Karpas-422 (cell line): ENCODE results near the gene CACNA1C. TPM values are rescaled to one million over a fixed set of nuclear protein-coding genes. Genes with fewer than 3 reads are reported as not detected.

Source experiments
- DNase-seq: peaks from one replicate; pipeline ENCODE4 v3.0.0-alpha.2; 2015
- H2AFZ ChIP-seq: fragments of 200-600 bp; sonication (generic); 2 replicates; pipeline ENCODE4 v1.6.1; 2014; ENCODE audit warnings: antibody characterized with exemption, low read length, mixed read lengths
- H3K27ac ChIP-seq: fragments of 200-600 bp; sonication (generic); 2 replicates; pipeline ENCODE4 v1.5.1; 2014; ENCODE audit warnings: mild to moderate bottlenecking, low read length, moderate library complexity
- H3K27me3 ChIP-seq: fragments of 200-600 bp; sonication (generic); 2 replicates; pipeline ENCODE4 v1.6.1; 2014; ENCODE audit warnings: low read length, mixed read lengths
- H3K36me3 ChIP-seq: fragments of 200-600 bp; sonication (generic); 2 replicates; pipeline ENCODE4 v1.6.1; 2014; ENCODE audit warnings: low read length, mixed read lengths; ENCODE audit not compliant: insufficient read depth
- H3K4me1 ChIP-seq: fragments of 200-600 bp; sonication (generic); 2 replicates; pipeline ENCODE4 v1.6.1; 2014; ENCODE audit warnings: mild to moderate bottlenecking, low read length, mixed read lengths
- H3K4me2 ChIP-seq: fragments of 200-600 bp; sonication (generic); 2 replicates; pipeline ENCODE4 v1.6.1; 2014; ENCODE audit warnings: low read length, low read depth, mild to moderate bottlenecking; ENCODE audit not compliant: poor library complexity, severe bottlenecking
- H3K4me3 ChIP-seq: fragments of 200-600 bp; sonication (generic); 2 replicates; pipeline ENCODE4 v1.5.1; 2014; ENCODE audit warnings: mild to moderate bottlenecking, antibody characterized with exemption, low read length, mixed read lengths
- H3K79me2 ChIP-seq: fragments of 200-600 bp; sonication (generic); 2 replicates; pipeline ENCODE4 v1.6.1; 2014; ENCODE audit warnings: mild to moderate bottlenecking, low read length, mixed read lengths
- H3K9ac ChIP-seq: fragments of 200-600 bp; sonication (generic); 2 replicates; pipeline ENCODE4 v1.6.0; 2014; ENCODE audit warnings: low read length
- H3K9me2 ChIP-seq: fragments of 200-600 bp; sonication (generic), shearing (Covaris generic); replicated peaks from 2 replicates; pipeline ENCODE4 v1.6.0; 2014; ENCODE audit warnings: mild to moderate bottlenecking, low read length, moderate library complexity; ENCODE audit not compliant: insufficient read depth
- H3K9me3 ChIP-seq: fragments of 300-700, 200-600 bp; sonication (generic); 2 replicates; pipeline ENCODE4 v1.6.1; 2014; ENCODE audit warnings: low read length, mixed read lengths
- H4K20me1 ChIP-seq: fragments of 200-600 bp; sonication (generic); 2 replicates; pipeline ENCODE4 v1.6.1; 2014; ENCODE audit warnings: mild to moderate bottlenecking, antibody characterized with exemption, low read length, low read depth; ENCODE audit not compliant: insufficient read depth
- total RNA-seq: library from RNA; depleted of rRNA; stranded (reverse); fragments of >200 nt; shearing (Covaris generic); gene quantifications from 2 replicates; pipeline ENCODE4 v1.2.3, GENCODE V29; 2014; ENCODE audit warnings: low replicate concordance

CACNA1C gene
- total RNA-seq, 1 experiment from 2014 or later: 0.11 TPM

GRCh38 chr12:2341051-2341751 is 288.4 kb downstream of the CACNA1C start:
- Histone ChIP-seq H2AFZ (no peak overlapping the region), H3K27me3 (no peaks in the 10 kb centered on the region), H3K4me3 (no peak overlapping the region), H3K4me1 (no peaks in the 10 kb centered on the region), H3K4me2 (no peak overlapping the region), H3K9ac (no peak overlapping the region), H3K9me2 (no peaks in the 10 kb centered on the region), H3K9me3 (no peaks in the 10 kb centered on the region), H4K20me1 (no peaks in the 10 kb centered on the region), H3K36me3 (no peaks in the 10 kb centered on the region), H3K27ac (no peak overlapping the region), H3K79me2 (no peaks in the 10 kb centered on the region)
- DNase-seq: no peak

DNA sequence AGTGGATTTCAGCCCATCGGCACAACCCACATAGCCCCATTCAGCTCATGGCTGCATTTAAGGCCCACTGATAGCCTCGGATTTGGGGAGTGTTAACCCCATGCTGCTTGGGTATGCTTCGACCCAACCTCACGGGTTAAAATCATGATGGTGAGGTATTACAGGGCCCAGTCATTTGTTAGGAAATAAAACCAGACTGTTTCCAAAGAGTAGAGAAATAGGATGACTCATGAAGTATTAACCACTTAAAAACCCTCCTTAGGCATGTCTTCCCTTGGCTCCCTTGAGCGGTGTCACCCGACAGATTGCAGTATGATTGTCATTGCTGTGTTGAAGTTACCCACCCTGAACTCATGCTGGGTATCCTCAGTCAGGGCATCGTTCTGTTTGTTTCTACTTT is 289.1 kb downstream of the CACNA1C start:
- H3K9me3 ChIP-seq: no peaks in the 10 kb centered on the region

DNA sequence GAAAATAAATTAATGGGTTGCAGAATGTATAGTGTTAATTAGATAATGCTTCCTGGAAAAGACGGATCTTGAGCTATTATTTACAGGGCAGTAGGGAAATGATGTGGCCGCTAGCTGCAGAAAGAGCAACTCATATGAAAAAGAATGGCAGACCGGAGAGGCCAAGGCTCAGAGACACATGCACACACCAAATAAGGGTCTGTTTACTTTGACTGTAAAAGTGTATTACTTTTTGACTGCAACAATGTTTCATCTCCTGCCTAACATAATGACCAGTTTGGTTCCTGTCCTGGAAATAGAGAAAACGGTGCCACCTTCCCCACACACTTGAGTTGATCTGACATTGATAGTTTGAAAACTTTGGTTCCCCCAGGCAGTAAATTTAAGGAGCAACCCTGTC is 290.9 kb downstream of the CACNA1C start:
- DNase-seq: no peak
- H3K36me3 ChIP-seq: no peaks in the 10 kb centered on the region
- no peaks in the 10 kb centered on the region for H3K9me2 ChIP-seq
- H3K4me1 ChIP-seq: no peaks in the 10 kb centered on the region
- H2AFZ ChIP-seq: no peak overlapping the region
- H3K27me3 ChIP-seq: no peaks in the 10 kb centered on the region
- H3K4me3 ChIP-seq: no peak overlapping the region
- H4K20me1 ChIP-seq: no peaks in the 10 kb centered on the region
- no peak overlapping the region for H3K9ac ChIP-seq
- H3K27ac ChIP-seq: no peak overlapping the region
- no peaks in the 10 kb centered on the region for H3K79me2 ChIP-seq
- H3K4me2 ChIP-seq: no peak overlapping the region
- no peaks in the 10 kb centered on the region for H3K9me3 ChIP-seq

More for the DNA sequence above, 289.1 kb downstream of the CACNA1C start:
- H2AFZ ChIP-seq: no peak overlapping the region
- no peak overlapping the region for H3K4me2 ChIP-seq
- no peaks in the 10 kb centered on the region for H3K36me3 ChIP-seq
- no peaks in the 10 kb centered on the region for H3K4me1 ChIP-seq
- DNase-seq: no peak
- no peak overlapping the region for H3K27ac ChIP-seq
- no peaks in the 10 kb centered on the region for H3K79me2 ChIP-seq
- no peak overlapping the region for H3K4me3 ChIP-seq
- H3K9me2 ChIP-seq: no peaks in the 10 kb centered on the region
- H3K27me3 ChIP-seq: no peaks in the 10 kb centered on the region
- no peaks in the 10 kb centered on the region for H4K20me1 ChIP-seq
- no peak overlapping the region for H3K9ac ChIP-seq

DNA sequence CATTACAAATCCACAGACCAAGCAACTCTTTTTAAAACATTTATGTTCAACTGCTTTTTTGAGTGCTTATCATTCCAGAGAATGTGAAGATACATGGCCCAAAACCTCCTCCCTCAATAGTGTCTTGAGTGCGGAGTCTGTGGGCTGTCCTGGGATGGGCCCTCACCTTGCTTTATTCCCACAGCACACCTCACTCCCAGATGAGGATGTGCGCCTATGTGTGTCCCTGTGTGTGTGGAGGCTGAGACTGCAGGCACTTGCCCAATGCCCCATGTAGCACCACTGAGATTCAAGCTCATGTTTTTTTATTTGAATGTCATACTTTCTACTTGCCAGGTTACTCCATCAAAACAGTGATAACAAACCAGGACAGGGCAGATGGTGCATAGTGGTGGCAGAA is 291.7 kb downstream of the CACNA1C start:
- Histone ChIP-seq H3K27me3 (no peaks in the 10 kb centered on the region), H3K4me1 (no peaks in the 10 kb centered on the region), H3K9ac (no peak overlapping the region), H3K4me3 (no peak overlapping the region), H3K9me2 (no peaks in the 10 kb centered on the region), H3K9me3 (no peaks in the 10 kb centered on the region), H3K27ac (no peak overlapping the region), H3K4me2 (no peak overlapping the region), H2AFZ (no peak overlapping the region), H3K79me2 (no peaks in the 10 kb centered on the region), H3K36me3 (no peaks in the 10 kb centered on the region), H4K20me1 (no peaks in the 10 kb centered on the region)
- DNase-seq: no peak

GRCh38 chr12:2344885-2345284 is 292.1 kb downstream of the CACNA1C start:
- no peaks in the 10 kb centered on the region for H4K20me1 ChIP-seq
- H3K79me2 ChIP-seq: no peaks in the 10 kb centered on the region
- H3K4me3 ChIP-seq: no peak overlapping the region
- no peak overlapping the region for H3K27ac ChIP-seq
- no peak overlapping the region for H2AFZ ChIP-seq
- H3K9me2 ChIP-seq: no peaks in the 10 kb centered on the region
- H3K36me3 ChIP-seq: no peaks in the 10 kb centered on the region
- DNase-seq: no peak
- H3K9me3 ChIP-seq: no peaks in the 10 kb centered on the region
- H3K4me1 ChIP-seq: no peaks in the 10 kb centered on the region
- H3K4me2 ChIP-seq: no peak overlapping the region
- H3K27me3 ChIP-seq: no peaks in the 10 kb centered on the region
- H3K9ac ChIP-seq: no peak overlapping the region

- Histone ChIP-seq H3K9ac (no peak overlapping the region), H3K27ac (no peak overlapping the region), H3K4me2 (no peak overlapping the region), H3K4me1 (no peaks in the 10 kb centered on the region), H3K4me3 (no peak overlapping the region), H3K27me3 (no peaks in the 10 kb centered on the region), H3K36me3 (no peaks in the 10 kb centered on the region), H4K20me1 (no peaks in the 10 kb centered on the region), H3K79me2 (no peaks in the 10 kb centered on the region), H3K9me3 (no peaks in the 10 kb centered on the region), H3K9me2 (no peaks in the 10 kb centered on the region), H2AFZ (no peak overlapping the region)
- DNase-seq: no peak
These were observed 293.1 kb downstream of the CACNA1C start for GRCh38 chr12:2345902-2346301.

- no peaks in the 10 kb centered on the region for H3K9me3 ChIP-seq
- H3K4me2 ChIP-seq: no peak overlapping the region
- H4K20me1 ChIP-seq: no peaks in the 10 kb centered on the region
- no peak for DNase-seq
- H2AFZ ChIP-seq: no peak overlapping the region
- no peaks in the 10 kb centered on the region for H3K4me1 ChIP-seq
- H3K9me2 ChIP-seq: no peaks in the 10 kb centered on the region
- no peak overlapping the region for H3K9ac ChIP-seq
- no peaks in the 10 kb centered on the region for H3K79me2 ChIP-seq
- H3K27ac ChIP-seq: no peak overlapping the region
- no peaks in the 10 kb centered on the region for H3K27me3 ChIP-seq
- no peak overlapping the region for H3K4me3 ChIP-seq
- no peaks in the 10 kb centered on the region for H3K36me3 ChIP-seq
These were observed 293.6 kb downstream of the CACNA1C start for GRCh38 chr12:2346416-2346815.

DNA sequence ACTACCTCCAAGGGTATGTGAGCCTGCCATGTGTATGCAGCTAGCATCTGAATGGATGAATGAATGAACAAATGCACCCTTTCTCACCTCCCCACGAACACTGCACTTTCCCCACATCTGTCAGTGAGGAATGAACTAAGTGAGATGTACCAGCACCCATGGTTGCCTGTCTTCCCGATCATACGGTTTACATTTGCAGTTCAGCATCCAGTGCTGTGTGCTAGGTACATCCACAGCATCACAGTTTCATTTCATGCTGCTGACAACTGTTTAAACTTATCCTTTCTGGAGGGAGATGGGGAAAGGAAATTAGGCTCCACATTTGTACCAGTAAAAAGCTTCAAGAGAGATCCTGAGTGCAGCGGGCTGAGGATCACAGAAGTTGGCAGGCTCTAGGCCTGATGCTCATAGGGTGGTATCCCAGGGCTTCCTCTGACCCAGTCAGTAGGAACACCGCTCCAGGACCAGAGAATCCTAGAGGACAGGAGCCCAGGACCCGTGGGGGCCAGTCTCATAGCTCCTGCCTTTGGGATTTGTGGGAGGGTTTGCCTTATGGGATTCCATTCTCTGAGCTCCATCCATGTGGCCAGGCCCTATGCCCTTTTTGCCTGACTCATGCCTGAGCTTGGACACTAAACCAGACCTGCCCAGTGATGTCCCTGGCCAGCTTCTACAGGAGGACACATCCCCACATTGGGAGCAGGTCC is 294.5 kb downstream of the CACNA1C start:
- no peak for DNase-seq
- H2AFZ ChIP-seq: no peak overlapping the region
- no peaks in the 10 kb centered on the region for H4K20me1 ChIP-seq
- no peak overlapping the region for H3K27ac ChIP-seq
- H3K4me1 ChIP-seq: no peaks in the 10 kb centered on the region
- H3K4me3 ChIP-seq: no peak overlapping the region
- H3K79me2 ChIP-seq: no peaks in the 10 kb centered on the region
- no peaks in the 10 kb centered on the region for H3K9me3 ChIP-seq
- H3K9me2 ChIP-seq: no peaks in the 10 kb centered on the region
- no peaks in the 10 kb centered on the region for H3K36me3 ChIP-seq
- no peak overlapping the region for H3K4me2 ChIP-seq
- no peak overlapping the region for H3K9ac ChIP-seq
- no peaks in the 10 kb centered on the region for H3K27me3 ChIP-seq
